GM10266 (cell line): ENCODE measurements around the gene HOXA3.

Experiments used
- DNase-seq: peaks from one replicate; pipeline ENCODE4 v3.0.0; 2012; ENCODE audit errors: extremely low spot score
- CTCF ChIP-seq: IDR thresholded peaks from 2 replicates; pipeline ENCODE4 v1.5.1; 2012; ENCODE audit warnings: mild to moderate bottlenecking, low read depth; ENCODE audit not compliant: control insufficient read depth, insufficient read depth; ENCODE audit errors: missing control alignments

Gene HOXA3

DNA sequence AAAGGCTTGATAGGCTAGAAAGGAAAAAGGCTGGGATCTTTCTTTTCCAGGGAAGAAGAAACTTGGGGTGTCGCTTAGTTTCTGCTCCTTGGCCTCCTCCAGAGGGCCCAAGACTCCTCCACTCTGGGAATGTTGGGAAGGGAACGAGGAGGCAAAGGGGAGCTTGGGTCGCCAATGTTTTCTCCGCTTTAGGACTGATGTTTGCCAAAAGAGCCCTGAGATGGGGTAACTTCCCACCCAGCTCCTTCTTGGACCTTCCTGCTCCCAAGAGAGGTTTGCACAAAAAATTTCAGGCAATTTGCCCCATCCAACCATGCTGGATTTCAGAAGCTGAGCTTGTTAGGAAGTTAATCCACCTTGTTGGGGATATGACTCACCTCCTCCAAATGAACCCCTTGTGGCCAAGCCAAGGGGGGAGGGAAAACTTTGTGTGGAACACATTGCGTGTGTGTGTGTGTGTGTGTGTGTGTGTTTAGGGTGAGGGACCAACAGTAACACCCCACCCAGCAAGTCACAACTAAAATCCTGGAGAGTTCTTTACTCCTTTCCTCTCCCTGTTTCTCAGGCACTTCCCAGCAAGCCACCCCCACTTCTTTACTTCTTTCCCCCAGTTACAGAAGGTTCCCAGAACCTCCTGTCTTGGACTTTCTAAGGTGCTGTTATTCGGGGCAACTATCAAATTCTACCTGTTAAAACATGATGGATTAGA, 41.2 kb downstream of the HOXA3 start:
- TF ChIP-seq CTCF: no peak
- no peak for DNase-seq

DNA sequence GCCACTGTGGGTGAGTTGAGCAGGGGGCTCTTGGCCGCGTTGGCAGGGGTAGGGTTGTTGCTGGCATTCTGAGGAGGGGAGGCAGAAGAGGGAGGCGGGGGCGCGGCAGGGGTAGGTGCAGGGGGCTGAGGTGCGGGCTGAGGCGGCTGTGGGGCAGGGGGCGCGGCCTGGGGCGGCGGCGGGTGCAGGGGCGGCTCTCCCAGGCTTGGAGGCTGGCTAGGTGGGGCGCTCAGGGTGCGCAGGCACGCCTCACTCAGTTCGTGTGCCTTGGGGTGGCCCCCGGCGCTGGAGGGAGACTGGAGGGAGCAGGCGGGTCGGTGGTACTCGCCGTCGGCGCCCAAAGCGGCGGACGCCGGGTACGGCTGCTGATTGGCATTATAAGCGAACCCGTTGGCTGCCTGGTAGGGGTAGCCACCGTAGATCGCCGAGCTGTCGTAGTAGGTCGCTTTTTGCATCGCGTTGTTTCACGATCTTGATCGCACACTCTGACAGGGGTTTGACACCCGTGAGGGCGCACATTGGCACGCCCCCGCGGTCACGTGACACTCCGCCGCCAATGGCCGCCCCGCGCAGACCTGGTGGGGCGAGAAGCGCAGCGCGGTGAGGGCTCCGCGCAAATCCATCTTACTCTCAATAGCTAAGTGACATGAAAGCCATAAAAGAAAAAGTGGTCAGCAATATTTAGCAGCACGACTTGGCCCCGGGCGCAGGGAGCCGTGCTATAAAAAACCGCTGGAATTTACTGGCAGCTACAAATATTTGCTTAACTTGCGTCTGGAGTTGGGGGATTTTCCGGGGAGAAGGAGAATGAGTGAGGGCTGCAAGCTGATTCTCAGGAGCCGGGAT, 42.0 kb downstream of the HOXA3 start:
- TF ChIP-seq CTCF: no peak
- no peak for DNase-seq

- TF ChIP-seq CTCF: no peak
- no peak for DNase-seq
These were observed 42.8 kb downstream of the HOXA3 start for GRCh38 chr7:27109466-27110185.

- no peak for TF ChIP-seq CTCF
- no peak for DNase-seq
These were observed 43.8 kb downstream of the HOXA3 start for GRCh38 chr7:27108390-27109127.

DNA sequence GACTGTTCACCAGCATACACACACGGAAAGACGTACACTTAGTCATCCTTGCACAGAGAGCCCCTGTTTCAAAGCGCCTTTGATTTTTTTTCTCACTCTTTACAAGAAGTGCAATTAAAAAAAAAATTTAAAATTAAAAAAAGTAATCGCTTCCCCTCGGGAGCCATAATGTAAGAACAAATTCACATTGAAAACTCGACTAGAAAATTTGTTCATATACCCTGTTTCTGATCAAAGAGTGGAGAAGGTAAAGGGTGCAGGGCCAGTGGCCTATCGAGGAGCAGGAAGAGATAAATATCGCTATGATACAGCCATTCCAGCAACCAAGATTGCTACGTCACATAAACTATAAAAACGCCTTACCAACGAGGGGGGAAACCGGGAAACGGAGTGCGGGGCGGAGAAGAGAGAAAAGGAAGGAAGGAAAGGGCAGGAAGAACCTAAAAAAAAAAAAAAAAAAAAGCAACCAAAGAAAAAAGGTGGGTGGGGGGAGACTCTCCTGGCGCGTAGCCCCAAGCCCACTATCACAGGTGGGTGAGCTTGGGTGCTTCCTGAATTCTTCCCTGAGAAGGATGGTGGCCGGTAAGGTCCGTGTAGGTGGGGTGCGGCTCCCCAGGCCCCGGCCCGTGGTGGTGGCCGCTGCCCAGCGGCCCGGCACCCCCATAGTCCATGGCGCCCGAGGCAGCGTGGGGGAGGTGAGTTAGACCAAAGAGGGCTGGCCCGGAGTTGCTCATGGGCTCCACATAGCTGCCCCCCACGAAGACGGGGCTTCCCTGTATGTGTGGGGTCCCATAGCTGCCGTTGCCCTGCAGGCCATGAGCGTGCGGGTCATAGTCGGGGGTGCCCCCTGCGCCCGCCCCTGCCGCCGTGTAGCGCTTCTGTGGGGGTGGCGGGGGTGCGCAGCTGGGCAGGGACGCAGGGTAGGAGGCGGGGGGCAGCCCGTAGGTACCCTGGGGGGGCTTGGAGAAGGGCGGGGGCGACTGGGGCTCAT, 44.7 kb downstream of the HOXA3 start:
- TF ChIP-seq CTCF: no peak
- no peak for DNase-seq

GRCh38 chr7:27106901-27107240, 45.5 kb downstream of the HOXA3 start:
- no peak for DNase-seq
- no peak for TF ChIP-seq CTCF
